ENCODE measurements around the gene LILRA2.

DNA sequence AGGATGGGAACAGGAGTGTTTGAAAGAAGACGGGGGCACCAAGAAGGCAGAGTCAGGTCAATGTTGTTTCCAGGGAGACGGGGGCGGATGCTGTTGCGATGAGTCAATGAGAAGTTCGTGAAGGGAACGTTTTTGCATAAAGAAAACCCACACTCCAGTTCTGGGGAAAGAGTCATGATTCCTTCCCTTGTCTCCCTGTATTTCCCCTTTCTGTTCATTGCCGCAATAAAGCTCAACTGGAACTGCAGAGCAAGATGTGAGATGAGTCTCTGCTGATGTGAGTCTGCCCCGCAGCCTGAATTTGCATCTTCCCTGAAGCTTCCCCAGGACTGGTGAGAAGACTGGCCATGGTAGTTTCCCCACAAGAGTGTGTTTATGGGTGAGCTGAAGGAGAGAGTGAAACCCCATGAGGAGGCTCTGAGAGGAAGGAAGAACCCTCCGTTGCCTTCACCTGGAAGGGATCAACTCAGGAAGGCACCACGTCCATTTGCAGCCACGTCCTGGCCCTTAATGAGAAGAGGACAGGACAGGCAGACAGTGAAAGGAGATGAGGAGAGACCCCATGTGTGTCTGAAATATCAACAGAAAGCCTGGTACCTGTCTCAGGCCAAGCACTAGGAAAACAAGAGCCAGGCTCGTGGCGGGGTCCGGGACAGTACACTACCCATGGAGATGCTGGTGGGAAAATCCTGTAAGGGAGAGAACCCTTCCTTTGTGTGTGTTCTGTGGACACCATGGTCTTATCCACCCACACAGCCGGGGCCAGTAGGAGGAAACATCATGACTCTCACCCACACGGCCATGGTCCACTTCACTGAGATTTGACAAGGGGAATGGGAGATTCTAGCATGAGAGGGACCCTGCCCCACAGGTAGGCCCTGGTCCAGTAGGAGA is 33.5 kb downstream of the LILRA2 start:
- TF ChIP-seq GATA3 (IDR thresholded peaks at IDR 0.05; ENCODE audit: low read depth, low read length) (no peak), GATA2 (IDR thresholded peaks at IDR 0.05; ENCODE audit: low read depth, low read length) (no peak)

All from SH-SY5Y (cell line).